Stromal cell of bone marrow (primary cell): ENCODE data around the gene PIK3C2G.
"Not testable (repeated sequence)": the region's sequence is repeated elsewhere in the genome, so short reads cannot be mapped to it uniquely, and the experiment has no call there.

ENCODE experiments used
- DNase-seq: peaks from one replicate; pipeline ENCODE4 v3.0.0-alpha.2; 2012; ENCODE audit warnings: low read depth

PIK3C2G gene

DNA sequence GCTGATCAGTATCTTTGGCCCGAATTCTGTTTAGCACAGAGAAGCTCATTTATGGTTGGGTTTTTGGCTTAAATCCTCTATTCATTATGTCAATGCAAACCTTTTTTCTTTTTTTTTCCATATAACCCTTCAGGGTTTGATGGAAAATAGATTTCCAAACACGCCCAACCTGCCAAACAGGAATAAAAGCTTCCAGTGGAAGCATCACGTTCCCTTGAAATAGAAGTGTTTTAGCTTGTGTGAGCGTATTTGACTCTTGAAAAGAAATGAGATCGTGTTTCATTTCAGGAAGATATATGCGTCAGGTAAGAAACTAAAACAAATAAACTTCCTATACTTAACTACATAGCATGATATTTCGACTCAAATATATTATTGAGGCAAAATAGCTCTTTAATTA, at the start of gene PIK3C2G:
TSS of gene PIK3C2G (plus strand) at position 246 of the 400 bp plus-strand sequence. CDS start 20,564 bp downstream, outside the sequence.
- DNase-seq = no peak

GRCh38 chr12:18217966-18218365, 43.4 kb upstream of the PIK3C2G start:
- peak; percentile 12 for DNase-seq

- DNase-seq = no peak
Measured at GRCh38 chr12:18221726-18222125, 39.6 kb upstream of the PIK3C2G start.

GRCh38 chr12:18222699-18223098, 38.6 kb upstream of the PIK3C2G start:
- DNase-seq = no peak

DNA sequence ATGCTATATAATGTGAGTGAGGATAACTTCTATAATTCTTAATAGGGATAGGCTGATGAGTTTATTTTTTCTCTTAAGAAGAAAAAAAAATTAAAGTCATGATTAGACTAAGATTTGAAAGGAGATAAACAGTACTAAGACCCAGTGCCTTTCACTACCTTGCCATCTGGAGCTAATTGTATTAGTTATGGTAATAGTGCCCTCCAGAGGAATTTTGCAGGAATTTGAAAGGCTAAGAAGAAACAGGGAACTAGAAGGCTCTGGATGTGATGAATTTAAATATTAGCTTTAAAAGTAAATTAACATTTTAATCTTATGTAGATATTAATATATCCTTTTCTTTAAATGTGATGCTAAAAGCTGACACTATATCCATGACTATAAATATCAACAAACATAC, 36.6 kb upstream of the PIK3C2G start:
- DNase-seq = peak; percentile 24

DNA sequence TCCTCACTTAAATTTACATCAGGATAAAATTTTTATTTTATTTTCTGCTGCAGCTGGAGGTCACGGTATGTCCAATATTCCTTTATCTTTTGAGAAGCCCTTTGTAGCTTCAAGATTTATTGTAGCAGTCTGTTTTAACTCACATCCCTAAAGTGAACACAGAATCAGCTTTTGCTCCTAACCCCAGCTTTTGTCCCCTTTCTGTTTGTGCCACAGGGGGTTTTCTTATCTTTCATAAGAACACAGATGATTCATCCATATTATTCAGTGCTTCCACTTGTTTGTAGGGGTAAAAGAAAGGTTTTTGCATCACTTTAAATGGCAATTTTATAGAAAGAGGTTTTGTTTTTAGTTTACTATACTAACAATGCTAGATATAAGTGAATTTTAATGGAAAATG, 21.8 kb upstream of the PIK3C2G start:
- no peak for DNase-seq

- no peak for DNase-seq
Measured at GRCh38 chr12:18242380-18243089, 18.8 kb upstream of the PIK3C2G start.

DNA sequence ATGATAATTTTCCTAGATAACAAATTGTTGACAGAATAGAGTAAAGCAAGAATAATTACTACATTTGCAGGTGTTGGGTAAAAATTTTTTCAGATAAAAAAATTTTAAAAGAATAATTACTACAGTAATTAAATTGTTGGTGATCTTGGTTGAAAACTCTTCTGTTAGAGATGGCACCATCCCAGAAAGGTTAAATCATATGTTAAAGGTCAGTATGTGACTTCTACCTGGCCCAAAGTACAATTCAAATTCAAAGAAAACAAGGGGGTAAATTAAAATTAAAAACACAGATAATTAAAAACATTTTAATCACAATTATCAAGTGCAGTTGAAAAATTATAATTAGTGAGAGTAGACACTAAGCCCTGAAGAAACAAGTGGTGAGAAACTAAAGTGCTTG, 18.1 kb upstream of the PIK3C2G start:
- no peak for DNase-seq

DNA sequence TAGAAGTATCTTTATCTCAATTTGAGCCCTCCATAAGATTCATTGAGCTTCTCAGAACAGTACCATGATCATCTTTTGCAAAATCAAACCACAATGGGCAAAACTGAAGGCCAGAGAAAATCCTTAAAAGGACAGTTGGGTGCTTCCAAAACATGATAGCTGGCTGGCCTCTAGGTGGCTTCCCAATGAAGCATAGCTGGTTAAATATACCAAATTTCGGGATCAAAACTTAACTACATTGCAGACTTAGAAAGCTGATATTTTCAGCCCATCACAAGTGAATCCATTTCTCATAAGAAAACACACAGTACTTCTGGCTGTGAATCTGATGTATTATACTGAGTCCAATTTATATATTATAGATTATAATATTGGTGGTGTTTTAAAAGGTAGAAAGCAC, 15.3 kb upstream of the PIK3C2G start:
- no peak for DNase-seq

- DNase-seq = peak; percentile 55
Measured at GRCh38 chr12:18250313-18250916, 10.9 kb upstream of the PIK3C2G start.

DNA sequence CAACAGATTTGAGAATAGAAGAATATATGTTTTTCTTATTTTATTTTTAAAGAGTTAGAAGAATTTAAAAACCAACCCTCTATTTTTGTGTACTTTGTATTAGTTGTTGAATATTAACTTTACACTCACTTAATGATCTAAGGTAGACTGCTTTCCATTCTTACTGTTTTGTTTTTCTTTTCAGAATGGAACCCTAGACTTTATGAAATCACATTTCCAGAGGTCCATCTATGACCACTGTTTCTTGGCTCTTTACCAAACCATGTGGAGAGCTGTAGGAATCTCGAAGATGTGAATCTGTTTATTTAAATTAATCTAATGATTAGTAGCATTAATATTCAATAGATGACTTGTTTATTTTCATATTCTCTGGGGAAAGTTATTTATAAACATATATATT, 7.2 kb upstream of the PIK3C2G start:
- no peak for DNase-seq

GRCh38 chr12:18255004-18255403, 6.3 kb upstream of the PIK3C2G start:
- DNase-seq = not testable (repeated sequence)

- no peak for DNase-seq
Measured at GRCh38 chr12:18257251-18257650, 4.1 kb upstream of the PIK3C2G start.

GRCh38 chr12:18258929-18259328, 2.4 kb upstream of the PIK3C2G start:
- DNase-seq = no peak

DNA sequence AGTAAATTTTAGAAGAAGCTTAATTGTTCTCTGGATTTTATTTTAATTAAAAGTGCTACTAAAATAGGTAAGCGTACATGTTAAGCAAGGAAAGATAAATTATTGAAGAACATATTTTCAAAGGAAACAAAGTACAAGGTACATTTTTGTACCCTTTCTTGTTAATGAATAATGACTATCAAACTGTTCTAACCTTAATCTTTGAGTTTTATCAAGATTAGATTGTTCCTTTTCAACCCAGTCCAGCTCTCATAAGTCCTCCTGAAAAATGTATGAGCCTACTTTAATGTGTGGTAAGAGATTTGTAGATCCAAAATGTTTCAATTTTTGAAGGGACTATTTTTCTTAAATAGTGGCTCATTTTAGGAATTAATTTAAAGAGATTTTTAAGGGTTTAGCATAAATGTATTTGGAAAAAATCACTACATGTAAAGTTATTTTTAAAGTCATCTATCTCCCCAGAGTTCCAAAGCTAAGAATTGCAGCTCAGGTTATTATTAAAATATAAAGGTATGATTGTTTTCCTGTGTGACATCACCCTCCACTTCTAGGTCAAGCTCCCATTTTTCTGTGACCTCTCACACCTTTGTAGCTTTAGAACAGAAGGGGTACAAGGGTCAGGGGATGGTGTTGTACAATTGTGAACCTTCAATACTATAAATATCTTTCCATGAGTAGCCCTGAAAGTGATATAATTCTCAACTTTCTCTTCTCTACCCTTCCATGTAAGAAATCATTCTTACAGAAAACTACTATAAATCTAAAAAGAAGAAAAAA, 1.2 kb upstream of the PIK3C2G start:
- DNase-seq = no peak

DNA sequence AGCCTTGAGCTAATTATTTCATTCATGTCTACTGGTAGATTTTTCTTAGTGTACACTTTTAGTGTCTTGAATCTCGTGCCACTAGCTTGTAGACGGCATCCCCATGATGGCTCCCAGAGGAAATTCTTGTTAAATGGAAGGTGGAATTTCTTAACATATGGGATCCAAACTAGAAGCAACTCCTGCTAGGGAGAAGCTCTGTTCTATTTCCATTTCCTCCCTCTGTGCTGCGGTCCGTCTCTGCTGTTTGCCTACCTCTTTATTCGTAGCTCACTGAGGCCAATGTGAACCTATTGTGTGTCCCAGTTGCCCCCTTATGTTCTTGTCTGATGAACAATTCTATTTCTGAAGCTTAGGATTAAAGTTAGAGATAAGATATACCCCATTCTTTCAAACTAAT, 588 bp downstream of the PIK3C2G start:
- no peak for DNase-seq

GRCh38 chr12:18262514-18262913, 1.2 kb downstream of the PIK3C2G start:
- no peak for DNase-seq

DNA sequence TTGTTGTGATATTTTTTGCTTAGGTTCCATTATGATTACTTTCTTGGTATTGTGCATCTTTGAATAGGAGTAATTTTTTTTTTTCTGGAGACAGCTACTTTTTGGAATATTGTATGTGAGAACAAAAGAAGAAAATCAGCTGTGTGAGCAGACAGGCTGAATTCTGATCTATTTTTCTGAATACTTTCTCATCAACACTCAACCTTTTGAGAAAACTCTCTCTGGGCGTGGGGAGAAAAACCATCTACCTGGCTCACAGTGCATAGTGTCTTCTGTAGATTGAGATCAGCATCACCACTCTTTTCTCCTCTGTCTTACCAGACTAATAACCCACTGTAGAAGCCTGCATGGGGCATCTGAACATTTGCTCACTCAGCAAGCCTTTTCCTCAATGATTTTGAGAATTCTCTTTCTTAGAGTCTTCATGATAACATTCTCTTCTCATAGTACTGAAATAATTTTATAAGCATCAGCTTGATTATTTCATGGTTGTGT, 3.3 kb downstream of the PIK3C2G start:
- DNase-seq = no peak

DNA sequence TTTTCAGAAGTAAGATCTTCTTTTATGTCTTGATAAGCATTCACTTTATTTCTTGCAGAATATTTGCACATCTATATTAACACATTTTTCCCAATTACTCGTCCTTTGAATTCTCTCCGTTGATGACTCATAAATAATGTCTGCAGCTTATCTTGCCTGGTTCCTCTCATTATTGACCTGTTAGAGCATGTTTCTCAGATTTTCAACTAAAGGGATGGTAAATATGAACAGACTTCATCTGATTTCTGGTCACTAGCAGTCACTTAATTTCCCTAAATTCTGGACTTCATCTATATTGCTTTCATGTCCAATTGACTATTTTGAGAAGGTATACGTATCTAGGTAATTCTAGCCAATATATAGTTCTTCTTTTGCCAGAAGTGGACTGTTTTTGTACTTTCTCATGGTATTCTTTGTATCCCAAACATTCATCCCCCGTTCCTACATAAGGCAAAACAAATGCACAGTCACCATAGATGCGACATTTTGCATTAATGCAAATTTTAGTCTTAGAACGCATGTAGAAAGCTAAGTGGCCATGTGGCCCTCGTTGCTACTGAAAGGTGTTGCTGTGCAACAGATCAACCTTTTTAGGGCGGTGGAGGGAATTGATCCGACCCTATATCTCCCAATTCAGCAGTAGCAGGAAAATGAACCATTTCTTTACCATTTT, 6.2 kb downstream of the PIK3C2G start:
- no peak for DNase-seq

DNA sequence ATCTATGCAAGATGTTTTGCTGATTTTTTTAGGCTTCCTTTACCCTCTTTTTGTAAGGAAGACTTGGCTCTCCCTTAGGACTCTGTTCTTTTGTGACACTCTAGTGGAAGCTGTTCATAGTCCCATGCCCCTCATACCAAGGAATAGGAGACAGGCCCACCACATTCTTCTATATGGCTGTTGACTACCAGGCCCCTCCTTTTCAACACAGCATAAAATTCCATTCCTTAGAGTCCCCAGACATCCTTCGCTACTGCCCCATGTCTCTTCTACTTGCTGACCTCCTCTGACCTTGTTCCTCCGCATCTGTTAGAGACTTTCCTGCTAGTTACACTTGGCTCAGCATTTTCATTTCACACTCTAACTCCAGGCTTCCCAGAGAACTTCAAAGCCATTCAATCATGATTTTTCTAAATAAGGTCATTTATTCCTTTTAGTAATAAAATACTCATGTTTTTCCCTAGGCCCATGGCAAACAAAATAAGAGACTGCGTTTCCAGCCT, 9.7 kb downstream of the PIK3C2G start:
- DNase-seq = no peak

DNA sequence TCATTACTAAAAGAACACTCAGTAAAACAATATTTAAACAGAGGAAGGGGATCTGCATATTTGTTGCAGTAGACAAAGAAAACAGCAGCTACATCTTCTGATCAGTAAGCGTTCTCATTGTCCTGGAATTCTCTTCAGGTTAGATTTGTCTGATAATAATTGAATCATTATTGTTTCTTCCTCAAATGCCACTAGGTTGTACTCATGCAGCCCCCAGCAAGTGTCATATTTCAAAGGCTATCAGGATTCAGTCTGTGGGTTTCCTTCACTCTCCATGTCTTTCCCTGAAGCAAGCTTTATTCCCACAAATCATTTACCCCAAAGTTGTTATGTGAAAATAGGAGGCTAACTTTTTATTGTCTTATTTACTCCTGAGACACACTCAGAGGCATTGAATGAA, 14.7 kb downstream of the PIK3C2G start:
- no peak for DNase-seq

- no peak for DNase-seq
Measured at GRCh38 chr12:18277196-18277595, 15.9 kb downstream of the PIK3C2G start.
